Vagina (tissue), 2 donors: ENCODE results near the gene RPS6KB2. TPM values are rescaled to one million over a fixed set of nuclear protein-coding genes. Genes with fewer than 3 reads are reported as not detected.

Experiments used
- DNase-seq, 2 donors: peaks; one replicate each; pipeline ENCODE4 v3.0.0-alpha.2; 2017; ENCODE audit errors: extremely low spot score in 2 of 2
- H3K27ac ChIP-seq: fragments of 200-600 bp; sonication (generic); one replicate; pipeline ENCODE4 v1.5.1; 2019
- H3K27me3 ChIP-seq: fragments of 200-600 bp; sonication (generic); one replicate; pipeline ENCODE4 v1.5.1; 2019
- H3K36me3 ChIP-seq, 2 donors: fragments of 200-600 bp; sonication (generic); one replicate each; pipeline ENCODE4 v1.5.1; 2017 to 2019
- H3K4me1 ChIP-seq: fragments of 200-600 bp; sonication (generic); one replicate; pipeline ENCODE4 v1.5.1; 2019
- H3K4me3 ChIP-seq, 2 donors: fragments of 200-600 bp; sonication (generic); 1 replicate in 1 of 2; 2 replicates in 1 of 2; pipeline ENCODE4 v1.5.1; 2016 to 2019
- H3K9me3 ChIP-seq: fragments of 200-600 bp; sonication (generic); one replicate; pipeline ENCODE4 v1.5.1; 2019
- CTCF ChIP-seq, 3 experiments: fragments of 450-650 bp in 2 of 3; fragments of 200-600 bp in 1 of 3; sonication (generic) in 1 of 3; IDR thresholded peaks; one replicate each; pipeline ENCODE4 v1.5.1; 2017 to 2019; ENCODE audit warnings: antibody characterized with exemption in 3 of 3, mild to moderate bottlenecking in 2 of 3, moderate library complexity in 2 of 3
- POLR2A ChIP-seq, 2 donors: fragments of 450-650 bp; IDR thresholded peaks; one replicate each; pipeline ENCODE4 v1.6.1; 2017; ENCODE audit warnings: antibody characterized with exemption in 2 of 2, mild to moderate bottlenecking in 2 of 2, moderate library complexity in 2 of 2
- POLR2AphosphoS5 ChIP-seq, 2 donors: sonication (generic); formaldehyde crosslinking; IDR thresholded peaks; one replicate each; pipeline ENCODE4 v1.9.0; 2017; ENCODE audit warnings: antibody characterized with exemption in 2 of 2, mild to moderate bottlenecking in 2 of 2, low read depth in 1 of 2; ENCODE audit not compliant: insufficient read depth in 1 of 2
- intact Hi-C: fragments of 100-400 bp; cut with DNase I; formaldehyde crosslinking; loops from one replicate; pipeline ENCODE4 v1.15.1; 2023
- total RNA-seq: library from RNA; depleted of rRNA; stranded (reverse); fragments of >200 nt; gene quantifications from one replicate; pipeline ENCODE4 v1.2.3, GENCODE V29; 2016

RPS6KB2 gene
- total RNA-seq, 1 donor from 2014 or later = 50.6 TPM

GRCh38 chr11:67432655-67433349 is 4.5 kb downstream of the RPS6KB2 start:
- Histone ChIP-seq H3K4me3 (no peak overlapping the region), H3K4me1 (peaks cover 44% of the 10 kb centered on the region), H3K27me3 (no peaks in the 10 kb centered on the region), H3K36me3 (peaks cover 0 to 43% of the 10 kb centered on the region in 2 donors), H3K27ac (no peak overlapping the region), H3K9me3 (no peaks in the 10 kb centered on the region)
- intact Hi-C loops = no loop called here
- DNase-seq = no peak
- no peak for TF ChIP-seq POLR2A (IDR thresholded peaks at IDR 0.05)

- H3K9me3 ChIP-seq = no peaks in the 10 kb centered on the region
- H3K27me3 ChIP-seq = no peaks in the 10 kb centered on the region
- no peak overlapping the region for H3K27ac ChIP-seq
- H3K4me3 ChIP-seq = no peak overlapping the region
- TF ChIP-seq CTCF (IDR thresholded peaks at IDR 0.05) (no peak), POLR2A (IDR thresholded peaks at IDR 0.05) (no peak), POLR2AphosphoS5 (IDR thresholded peaks at IDR 0.05; ENCODE audit: insufficient read depth in 1 of 2, low read depth in 1 of 2) (no peak)
- peaks cover 0 to 43% of the 10 kb centered on the region in 2 donors for H3K36me3 ChIP-seq
- DNase-seq = no peak
- peaks cover 41% of the 10 kb centered on the region for H3K4me1 ChIP-seq
- intact Hi-C loops = no loop called here
These were observed 5.5 kb downstream of the RPS6KB2 start for GRCh38 chr11:67433536-67434394.

GRCh38 chr11:67434395-67434881 is 6.1 kb downstream of the RPS6KB2 start:
- H3K4me1 ChIP-seq = peaks cover 39% of the 10 kb centered on the region
- intact Hi-C loops = no loop called here
- no peaks in the 10 kb centered on the region for H3K27me3 ChIP-seq
- no peak for DNase-seq
- no peak overlapping the region for H3K4me3 ChIP-seq
- H3K27ac ChIP-seq = no peak overlapping the region
- TF ChIP-seq CTCF (IDR thresholded peaks at IDR 0.05) (no peak), POLR2AphosphoS5 (IDR thresholded peaks at IDR 0.05; ENCODE audit: insufficient read depth in 1 of 2, low read depth in 1 of 2) (no peak), POLR2A (IDR thresholded peaks at IDR 0.05) (no peak)
- no peaks in the 10 kb centered on the region for H3K9me3 ChIP-seq
- H3K36me3 ChIP-seq = peaks cover 0 to 45% of the 10 kb centered on the region in 2 donors

GRCh38 chr11:67435031-67435726 is 6.9 kb downstream of the RPS6KB2 start:
- peaks cover 0 to 52% of the 10 kb centered on the region in 2 donors for H3K36me3 ChIP-seq
- H3K9me3 ChIP-seq = no peaks in the 10 kb centered on the region
- TF ChIP-seq CTCF (IDR thresholded peaks at IDR 0.05) (no peak), POLR2A (IDR thresholded peaks at IDR 0.05) (no peak), POLR2AphosphoS5 (IDR thresholded peaks at IDR 0.05; ENCODE audit: insufficient read depth in 1 of 2, low read depth in 1 of 2) (no peak)
- peaks cover 39% of the 10 kb centered on the region for H3K4me1 ChIP-seq
- H3K27ac ChIP-seq = no peak overlapping the region
- DNase-seq = no peak
- intact Hi-C loops = no loop called here
- no peaks in the 10 kb centered on the region for H3K27me3 ChIP-seq
- no peak overlapping the region for H3K4me3 ChIP-seq

GRCh38 chr11:67435727-67436458 is 7.6 kb downstream of the RPS6KB2 start:
- intact Hi-C loops = no loop called here
- Histone ChIP-seq H3K4me1 (peaks cover 41% of the 10 kb centered on the region), H3K9me3 (no peaks in the 10 kb centered on the region), H3K4me3 (peak overlapping the region in 1 of 2 donors; percentile 32), H3K36me3 (peaks cover 0 to 59% of the 10 kb centered on the region in 2 donors), H3K27me3 (no peaks in the 10 kb centered on the region), H3K27ac (no peak overlapping the region)
- TF ChIP-seq CTCF (IDR thresholded peaks at IDR 0.05) (no peak), POLR2AphosphoS5 (IDR thresholded peaks at IDR 0.05; ENCODE audit: insufficient read depth in 1 of 2, low read depth in 1 of 2) (no peak), POLR2A (IDR thresholded peaks at IDR 0.05) (no peak)
- DNase-seq = no peak
